GM19240 (cell line): ENCODE results near the gene CARD10.
A peak's percentile ranks its signal among the peaks of the same experiment; 100 is the strongest.

Source experiments
- DNase-seq: peaks from one replicate; pipeline ENCODE4 v3.0.0; 2011; ENCODE audit warnings: low spot score; ENCODE audit not compliant: insufficient read length

Gene CARD10

DNA sequence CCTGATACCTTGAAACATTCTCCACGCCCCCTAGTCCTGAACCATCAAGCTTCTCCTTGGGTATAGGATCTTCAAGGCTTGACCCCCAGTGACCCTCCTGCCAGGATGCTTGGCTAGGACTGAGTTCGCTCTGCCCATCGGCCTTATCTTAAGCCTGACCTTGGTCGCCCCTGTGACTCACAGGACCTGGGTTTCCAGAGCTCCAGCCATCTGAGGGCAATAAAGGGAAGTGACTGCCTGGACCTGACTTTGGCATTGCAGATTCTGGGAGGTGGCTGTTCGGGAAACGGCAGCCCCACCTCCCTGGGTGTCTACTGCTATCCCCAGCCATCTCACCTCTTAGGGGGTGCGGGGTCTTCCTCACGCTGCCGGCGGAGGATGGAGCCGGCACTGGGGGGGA, 15.4 kb downstream of the CARD10 start:
- DNase-seq = no peak

GRCh38 chr22:37503183-37503683, 16.0 kb downstream of the CARD10 start:
- no peak for DNase-seq

GRCh38 chr22:37502342-37503182, 16.7 kb downstream of the CARD10 start:
- no peak for DNase-seq

- no peak for DNase-seq
Observed at GRCh38 chr22:37501610-37502341, 17.4 kb downstream of the CARD10 start.

GRCh38 chr22:37500745-37501609, 18.2 kb downstream of the CARD10 start:
- DNase-seq = no peak

DNA sequence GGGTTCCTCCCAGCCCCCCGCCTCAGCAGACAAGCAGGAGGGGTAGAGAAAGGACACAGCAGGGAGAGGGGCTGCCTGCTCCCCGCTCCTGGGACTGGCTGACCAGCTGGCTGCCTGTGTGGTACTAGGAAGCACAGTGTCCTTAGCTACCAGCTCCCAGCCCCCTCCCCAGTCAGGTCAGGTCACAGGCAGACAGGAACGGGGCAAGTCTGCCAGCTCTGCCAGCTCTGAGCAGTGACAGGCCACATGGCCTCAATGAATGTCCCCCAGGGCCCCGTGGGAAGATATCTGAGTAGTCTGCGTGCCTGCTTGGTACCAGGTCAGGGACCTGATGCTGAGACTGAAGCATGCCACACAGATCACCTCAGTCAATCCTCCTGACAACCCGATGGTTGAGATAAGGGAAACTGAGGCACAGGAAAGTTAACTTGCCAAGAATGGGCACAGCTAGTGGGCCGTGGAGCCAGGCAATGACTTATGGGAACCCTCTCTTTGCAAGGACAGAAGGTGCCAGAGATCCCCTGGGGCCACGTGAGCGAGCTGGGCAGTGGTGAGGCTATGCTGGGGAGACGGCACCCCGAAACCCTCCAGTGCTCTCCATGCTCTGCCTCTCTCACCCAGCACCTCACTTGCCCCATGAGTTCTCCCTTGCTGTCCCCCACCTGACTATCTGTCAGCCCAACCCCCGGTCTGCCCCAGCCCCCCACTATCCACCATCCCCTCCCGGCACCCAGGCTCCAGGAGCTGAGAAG, 19.2 kb downstream of the CARD10 start:
- DNase-seq = no peak

- no peak for DNase-seq
Observed at GRCh38 chr22:37499027-37499707, 20.0 kb downstream of the CARD10 start.

DNA sequence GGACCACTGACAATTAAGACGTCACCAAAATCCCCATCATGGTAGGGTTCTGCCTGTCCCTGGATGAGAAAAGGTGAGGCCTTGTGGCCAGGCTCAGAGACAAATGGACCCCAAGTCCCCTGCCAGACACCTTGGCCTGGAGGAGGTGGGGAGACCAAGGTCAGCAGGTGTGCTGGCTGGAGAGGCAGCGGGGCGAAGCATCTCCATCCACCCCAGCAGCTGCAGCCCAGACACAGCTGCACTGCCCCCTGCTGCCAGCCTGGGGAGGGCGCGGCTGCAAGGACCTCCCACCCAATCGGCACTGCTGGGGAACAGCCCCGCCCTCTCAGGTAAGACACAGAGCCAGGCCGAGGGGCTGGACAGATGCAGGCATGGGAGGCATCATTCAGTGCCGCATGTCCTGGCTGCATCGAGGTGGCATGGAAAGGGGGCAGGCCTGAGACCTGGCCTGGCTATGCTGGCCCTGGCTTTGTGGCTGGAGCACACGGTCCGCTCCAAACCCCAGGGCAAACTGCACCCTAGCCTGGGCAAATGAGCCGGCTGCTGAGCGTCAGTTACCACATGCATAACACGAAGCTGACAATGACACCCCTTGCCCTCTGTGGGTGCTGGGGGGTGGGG, 20.8 kb downstream of the CARD10 start:
- DNase-seq = peak; percentile 87

DNA sequence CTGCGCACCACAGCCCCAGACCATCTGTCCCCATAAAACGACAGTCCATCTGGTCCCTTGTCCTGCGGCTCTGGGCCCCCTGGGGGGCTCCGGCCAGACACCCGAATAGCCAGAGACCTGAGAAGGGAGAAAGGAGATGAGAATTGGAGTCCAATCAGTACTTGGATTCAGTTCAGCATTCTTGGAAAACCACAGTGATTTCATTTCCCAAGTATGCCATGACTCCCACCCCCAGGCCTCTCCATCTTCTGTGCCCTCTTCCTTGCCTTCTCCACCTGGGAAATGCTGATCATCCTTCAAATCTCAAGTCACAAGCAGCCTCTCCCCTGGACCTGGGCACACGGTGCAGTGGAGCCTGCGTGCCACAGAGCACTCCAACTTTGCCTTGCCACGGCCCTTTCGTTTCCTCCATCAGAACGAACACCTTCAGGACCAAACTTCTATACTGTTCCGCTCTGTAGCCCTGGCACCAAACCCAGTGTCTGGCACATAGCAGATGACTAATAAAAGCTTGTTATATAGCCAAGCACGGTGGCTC, 22.1 kb downstream of the CARD10 start:
- no peak for DNase-seq

DNA sequence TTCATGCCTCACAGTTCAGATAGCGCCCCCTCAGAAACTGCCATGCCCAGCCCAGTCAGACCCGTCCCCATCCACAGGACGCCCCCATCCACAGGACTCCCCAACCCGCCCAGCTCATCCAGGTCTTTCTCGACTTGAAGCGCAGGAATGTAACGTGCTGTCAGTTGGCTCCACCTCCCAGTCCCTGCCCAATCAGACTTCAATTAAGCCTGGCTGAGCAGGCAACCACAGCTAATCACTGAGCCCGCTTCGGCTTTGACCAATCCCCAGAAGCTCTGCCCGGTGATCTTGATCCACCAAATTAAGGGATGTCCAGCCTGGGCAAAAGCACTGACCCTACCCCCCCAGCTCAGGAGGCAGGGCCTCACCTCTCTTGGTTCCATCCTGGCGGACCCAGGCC, 22.6 kb downstream of the CARD10 start:
- no peak for DNase-seq

DNA sequence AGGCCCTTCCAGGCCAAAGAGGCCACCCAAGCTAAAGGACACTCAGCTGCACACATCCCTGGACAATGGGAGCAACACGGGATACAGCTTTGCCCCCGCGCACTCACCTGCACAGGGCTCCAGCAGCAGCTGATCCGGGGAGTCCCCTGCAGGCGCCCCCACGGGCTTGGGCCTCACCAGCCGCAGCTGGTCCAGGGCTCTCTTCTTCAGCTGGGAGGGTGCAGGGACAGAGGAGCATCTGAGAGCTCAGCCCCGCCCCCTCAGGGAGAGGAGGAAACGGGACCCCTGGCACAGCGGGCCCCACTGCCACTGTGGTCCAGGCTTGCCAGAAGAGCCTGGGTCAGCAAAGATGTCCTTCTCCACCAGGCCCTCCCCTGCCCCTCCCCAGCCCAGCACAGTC, 25.2 kb downstream of the CARD10 start:
- no peak for DNase-seq

GRCh38 chr22:37492428-37493344, 26.5 kb downstream of the CARD10 start:
- DNase-seq = peak; percentile 44

DNA sequence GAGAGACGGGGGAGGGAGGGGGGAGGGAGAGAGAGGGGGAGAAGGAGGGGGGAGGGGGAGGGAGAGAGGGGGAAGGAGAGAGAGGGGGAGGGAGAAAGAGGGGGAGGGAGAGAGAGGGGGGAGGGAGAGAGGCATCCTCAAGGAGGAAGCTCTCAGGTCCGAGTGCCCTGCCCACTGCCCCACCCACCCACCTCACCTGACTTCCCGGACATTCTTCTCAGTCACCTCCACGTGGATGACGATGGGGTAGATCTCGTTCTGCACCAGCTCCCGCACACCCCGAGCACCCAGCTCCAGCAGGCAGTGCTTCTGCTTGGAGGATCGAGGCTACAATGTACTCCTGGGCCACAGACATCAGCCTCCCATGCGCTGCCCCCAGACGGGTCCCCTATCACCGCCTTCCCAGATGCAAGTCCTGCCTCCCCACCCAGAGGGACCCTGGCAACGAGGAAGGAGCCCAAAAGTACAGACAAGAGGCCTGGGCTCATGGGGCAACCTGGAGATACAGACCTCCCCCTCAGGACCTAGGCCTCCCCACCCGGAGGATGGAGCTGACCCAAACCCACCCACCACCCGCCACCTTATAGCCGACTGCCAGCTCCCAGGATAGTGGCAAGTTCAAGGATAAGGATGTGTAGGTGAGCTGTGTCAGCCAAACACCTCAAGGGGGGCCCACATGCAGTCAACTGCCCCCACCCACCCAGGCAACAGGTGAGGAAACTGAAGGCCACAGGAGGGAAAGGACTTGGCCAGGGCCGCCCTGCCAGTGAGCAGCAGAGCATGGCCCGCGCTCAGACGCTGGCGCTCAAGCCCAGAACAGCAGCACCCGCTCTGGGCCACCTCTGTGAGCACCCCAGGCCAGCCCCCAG, 27.4 kb downstream of the CARD10 start:
- no peak for DNase-seq

GRCh38 chr22:37491106-37491505, 28.1 kb downstream of the CARD10 start:
- DNase-seq = no peak

DNA sequence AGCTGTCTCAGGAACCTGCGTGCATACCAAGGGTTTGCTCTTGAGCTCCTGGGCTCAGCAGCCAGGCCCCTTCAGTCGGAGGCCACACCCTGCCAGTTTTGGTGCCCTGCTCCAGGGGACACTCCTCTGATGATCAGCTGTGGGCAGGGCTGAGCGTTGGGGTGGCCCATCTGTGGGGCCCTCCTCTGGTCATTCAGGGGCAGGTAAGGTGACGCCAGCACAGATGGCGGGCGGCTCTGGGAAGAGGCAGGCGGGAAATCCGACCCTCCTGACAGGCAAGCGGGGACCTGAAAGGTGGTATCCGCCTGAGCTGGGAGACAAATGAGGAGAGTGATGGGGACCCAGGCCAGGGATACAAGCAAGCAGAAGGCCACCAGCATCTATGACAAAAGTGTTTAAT, 29.2 kb downstream of the CARD10 start:
- DNase-seq = no peak

DNA sequence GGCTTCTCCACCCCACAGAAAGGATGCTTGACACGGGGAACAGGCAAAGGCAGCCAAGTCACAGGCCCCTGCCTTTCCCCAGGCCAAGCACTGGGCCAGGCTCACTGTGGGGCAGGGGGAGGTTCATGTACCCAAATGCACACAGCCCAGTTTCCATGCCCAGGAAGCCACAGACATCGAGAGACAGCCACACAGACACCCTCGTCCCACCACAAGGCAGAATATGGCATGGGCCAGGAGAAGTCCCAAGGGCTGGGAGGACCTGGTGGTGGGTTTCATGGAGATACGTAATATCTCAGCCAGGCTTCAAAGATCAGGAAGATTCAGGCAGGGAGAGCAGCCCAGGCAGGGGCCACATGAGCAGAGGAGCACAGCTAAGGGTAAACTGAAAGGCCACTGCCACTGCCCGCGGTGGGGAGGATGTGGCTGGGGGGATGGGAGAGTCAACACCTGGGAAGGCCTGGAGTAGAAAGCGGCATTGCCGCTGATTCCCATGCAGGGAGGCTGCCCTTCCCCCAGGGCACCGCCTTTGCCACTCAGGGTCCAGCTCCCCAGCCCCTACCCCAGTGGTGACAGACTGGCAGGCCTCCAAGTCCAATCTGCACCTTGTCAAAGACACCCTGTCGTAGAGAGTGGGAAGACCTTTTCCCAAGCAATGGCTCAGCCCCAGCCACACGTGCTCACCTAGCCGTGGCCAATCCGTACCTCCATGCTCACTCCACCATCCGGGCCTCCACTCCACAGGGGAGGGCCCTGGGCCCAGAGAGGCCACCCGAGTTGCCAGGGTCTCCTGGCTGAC, 30.7 kb downstream of the CARD10 start:
- no peak for DNase-seq

GRCh38 chr22:37487571-37487970, 31.6 kb downstream of the CARD10 start:
- no peak for DNase-seq
